SJCRH30 (cell line): Measurements from ENCODE around the gene AKT2. TPM values are rescaled to one million over a fixed set of nuclear protein-coding genes. Genes with fewer than 3 reads are reported as not detected.
A peak's percentile ranks its signal among the peaks of the same experiment; 100 is the strongest.

Experiments used
- DNase-seq, 2 experiments: peaks; one replicate each; pipeline ENCODE4 v3.0.0-alpha.2; 2015 to 2020
- H3K27ac ChIP-seq: fragments of 250-450 bp; sonication (Bioruptor Pico); 2 replicates; pipeline ENCODE4 v1.5.1; 2020; ENCODE audit warnings: mild to moderate bottlenecking, moderate library complexity
- H3K27me3 ChIP-seq: fragments of 250-450 bp; sonication (Bioruptor Pico); 2 replicates; pipeline ENCODE4 v1.5.1; 2020; ENCODE audit warnings: mild to moderate bottlenecking, moderate library complexity
- H3K36me3 ChIP-seq: fragments of 250-450 bp; sonication (Bioruptor Pico); 2 replicates; pipeline ENCODE4 v1.5.1; 2020; ENCODE audit warnings: mild to moderate bottlenecking, moderate library complexity
- H3K4me1 ChIP-seq: fragments of 250-450 bp; sonication (Bioruptor Pico); 2 replicates; pipeline ENCODE4 v1.5.1; 2020; ENCODE audit warnings: mild to moderate bottlenecking, moderate library complexity
- H3K4me3 ChIP-seq: fragments of 250-450 bp; sonication (Bioruptor Pico); 2 replicates; pipeline ENCODE4 v1.5.1; 2020; ENCODE audit warnings: mild to moderate bottlenecking, moderate library complexity
- H3K9me3 ChIP-seq: fragments of 250-450 bp; sonication (Bioruptor Pico); replicated peaks from 2 replicates; pipeline ENCODE4 v1.5.1; 2020; ENCODE audit warnings: mild to moderate bottlenecking, moderate library complexity
- total RNA-seq: library from RNA; depleted of rRNA; stranded (reverse); fragments of >200 nt; shearing (Covaris generic); gene quantifications from 2 replicates; pipeline ENCODE4 v1.2.3, GENCODE V29; 2014

Gene AKT2
- total RNA-seq, 1 experiment from 2014 or later, result 138 TPM

DNA sequence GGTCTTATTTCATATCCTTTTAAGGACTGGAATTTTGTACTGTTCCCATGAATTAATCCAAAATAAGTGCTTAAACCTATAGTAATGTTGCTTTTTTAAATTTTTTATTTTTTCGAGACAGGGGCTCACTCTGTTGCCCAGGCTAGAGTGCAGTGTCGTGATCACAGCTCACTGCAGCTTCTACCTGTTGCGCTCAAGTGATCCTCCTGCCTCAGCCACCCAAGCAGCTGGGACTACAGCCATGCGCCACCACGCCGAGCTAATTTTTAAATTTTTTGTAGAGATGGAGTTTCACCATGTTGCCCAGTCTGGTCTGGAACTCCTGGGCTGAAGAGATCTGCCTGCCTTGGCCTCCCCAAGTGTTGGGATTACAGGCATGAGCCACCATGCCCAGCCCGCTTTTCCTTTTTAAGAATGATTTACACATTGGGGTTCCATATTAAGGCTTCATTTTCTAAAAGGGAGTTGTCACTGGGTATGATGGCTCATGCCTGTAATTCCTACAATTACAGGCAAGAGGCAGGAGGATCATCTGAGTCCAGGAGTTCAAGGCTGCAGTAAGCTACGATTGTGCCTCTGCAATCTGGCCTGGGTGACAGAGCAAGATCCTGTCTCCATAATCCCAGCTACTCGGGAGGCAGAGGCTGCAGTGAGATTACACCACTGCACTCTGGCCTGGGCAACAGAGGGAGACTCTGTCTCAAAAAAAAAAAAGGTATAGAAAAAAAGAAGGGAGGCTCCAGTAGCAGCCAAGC, 28.3 kb upstream of the AKT2 start:
- Histone ChIP-seq H3K36me3 (peaks cover 23% of the 10 kb centered on the region), H3K27ac (no peak overlapping the region), H3K4me1 (no peaks in the 10 kb centered on the region), H3K4me3 (no peak overlapping the region), H3K27me3 (no peaks in the 10 kb centered on the region), H3K9me3 (0 out of 2 replicates have a peak, but pooled peaks cover 4% of the 10 kb centered on the region)
- DNase-seq, result no peak

DNA sequence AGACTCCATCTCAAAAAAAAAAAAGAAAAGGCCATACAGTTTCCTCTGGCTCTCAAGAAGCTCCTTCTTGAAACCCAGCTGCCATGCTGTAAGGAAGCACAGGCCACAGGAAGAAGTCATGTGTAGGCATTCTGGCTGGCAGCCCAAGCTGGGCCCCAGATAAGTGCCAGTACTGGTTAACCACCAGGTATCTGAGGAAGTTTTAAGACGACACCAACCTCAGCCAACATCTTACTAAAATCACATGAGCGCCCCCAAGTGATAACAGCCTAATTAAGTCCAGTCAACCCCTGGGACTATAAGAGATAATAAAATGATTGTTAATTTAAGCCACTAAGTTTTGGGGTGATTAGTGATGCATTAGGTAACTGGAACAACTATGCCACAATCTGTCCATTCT, 27.4 kb upstream of the AKT2 start:
- Histone ChIP-seq H3K27ac (no peak overlapping the region), H3K9me3 (0 out of 2 replicates have a peak, but pooled peaks cover 4% of the 10 kb centered on the region), H3K36me3 (peaks cover 14% of the 10 kb centered on the region), H3K4me1 (no peaks in the 10 kb centered on the region), H3K4me3 (no peak overlapping the region), H3K27me3 (no peaks in the 10 kb centered on the region)
- DNase-seq, result no peak

DNA sequence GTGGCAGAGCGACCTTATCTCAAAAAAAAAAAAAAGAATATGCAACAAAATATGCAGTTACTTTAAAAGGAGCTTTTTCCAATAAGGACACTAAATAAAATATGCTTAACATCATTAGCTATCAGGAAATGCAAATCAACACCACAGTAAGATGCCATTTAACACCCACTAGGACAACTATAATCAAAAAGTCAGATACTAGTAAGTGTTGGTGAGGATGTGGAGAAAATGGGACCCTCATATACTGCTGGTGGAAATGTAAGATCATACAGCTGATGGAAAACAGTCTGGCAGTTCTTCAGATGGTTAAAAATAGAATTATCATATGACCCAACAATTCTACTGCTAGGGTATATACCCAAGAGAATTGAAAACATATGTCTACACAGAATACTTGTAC, 24.5 kb upstream of the AKT2 start:
- Histone ChIP-seq H3K9me3 (0 out of 2 replicates have a peak, but pooled peaks cover under 1% of the 10 kb centered on the region), H3K4me1 (no peaks in the 10 kb centered on the region), H3K27ac (no peak overlapping the region), H3K4me3 (no peak overlapping the region), H3K36me3 (peaks cover 6% of the 10 kb centered on the region), H3K27me3 (no peaks in the 10 kb centered on the region)
- no peak for DNase-seq

DNA sequence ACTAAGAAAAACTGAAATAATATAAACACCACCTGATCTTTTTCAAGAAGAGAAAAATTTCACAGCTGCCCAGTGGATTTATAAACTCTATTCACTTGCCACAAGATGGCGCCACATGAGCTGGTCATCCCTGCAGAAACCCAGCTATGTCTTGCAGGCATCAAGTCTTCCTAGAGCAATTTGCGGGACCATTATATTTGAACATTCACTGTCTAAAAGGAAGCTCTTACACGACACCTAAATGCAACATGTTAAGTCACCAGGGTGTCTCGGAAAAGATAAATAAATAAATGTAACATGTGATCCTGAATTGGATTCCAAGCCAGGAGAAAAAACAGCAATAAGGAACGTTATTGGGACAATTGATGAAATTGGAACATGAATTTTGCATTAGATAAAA, 20.3 kb upstream of the AKT2 start:
- no peak overlapping the region for H3K27ac ChIP-seq
- no peak overlapping the region for H3K4me3 ChIP-seq
- no peaks in the 10 kb centered on the region for H3K9me3 ChIP-seq
- H3K36me3 ChIP-seq, result no peaks in the 10 kb centered on the region
- DNase-seq, result peak; percentile 85 to 95
- no peaks in the 10 kb centered on the region for H3K27me3 ChIP-seq
- no peaks in the 10 kb centered on the region for H3K4me1 ChIP-seq

DNA sequence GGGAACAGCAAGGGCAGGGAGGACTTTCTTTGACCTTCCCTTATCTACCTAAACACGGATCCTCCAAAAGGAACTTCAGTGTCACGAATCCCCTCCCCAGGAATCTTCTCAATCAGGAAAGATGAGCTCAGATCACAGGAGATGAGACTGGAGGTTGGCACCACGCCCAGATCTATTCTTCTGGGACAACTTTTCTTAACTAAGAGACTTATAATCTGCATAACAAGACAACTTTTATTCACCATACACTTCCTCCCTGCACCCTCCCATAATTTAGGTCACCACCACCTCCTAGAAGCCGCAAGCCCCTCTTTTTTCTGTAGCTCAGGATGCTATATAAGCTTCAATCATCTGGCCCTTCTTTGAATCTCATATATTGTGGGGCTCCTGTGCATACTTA, 19.2 kb upstream of the AKT2 start:
- no peak for DNase-seq
- Histone ChIP-seq H3K27ac (no peak overlapping the region), H3K27me3 (no peaks in the 10 kb centered on the region), H3K36me3 (no peaks in the 10 kb centered on the region), H3K4me1 (no peaks in the 10 kb centered on the region), H3K4me3 (no peak overlapping the region), H3K9me3 (no peaks in the 10 kb centered on the region)

DNA sequence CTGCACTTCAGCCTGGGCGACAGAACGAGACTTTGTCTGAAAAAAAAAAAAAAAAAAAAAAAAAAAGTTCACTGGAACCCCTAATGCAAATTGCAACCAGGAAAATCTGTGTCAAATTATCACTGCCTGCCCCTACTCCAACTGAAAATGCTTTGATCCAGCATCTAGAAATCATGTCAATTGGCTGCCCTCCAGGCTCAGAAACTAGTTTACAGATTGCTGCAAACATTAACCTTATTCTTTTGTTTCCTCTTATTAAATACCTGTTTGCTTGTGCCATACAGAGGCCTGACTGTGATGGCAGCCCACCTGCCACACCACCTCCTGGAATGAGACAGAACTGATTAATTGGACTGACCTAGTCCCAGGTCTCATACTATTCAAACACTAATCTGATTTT, 18.6 kb upstream of the AKT2 start:
- Histone ChIP-seq H3K36me3 (no peaks in the 10 kb centered on the region), H3K27ac (no peak overlapping the region), H3K4me3 (no peak overlapping the region), H3K27me3 (no peaks in the 10 kb centered on the region), H3K4me1 (no peaks in the 10 kb centered on the region), H3K9me3 (no peaks in the 10 kb centered on the region)
- DNase-seq, result no peak

DNA sequence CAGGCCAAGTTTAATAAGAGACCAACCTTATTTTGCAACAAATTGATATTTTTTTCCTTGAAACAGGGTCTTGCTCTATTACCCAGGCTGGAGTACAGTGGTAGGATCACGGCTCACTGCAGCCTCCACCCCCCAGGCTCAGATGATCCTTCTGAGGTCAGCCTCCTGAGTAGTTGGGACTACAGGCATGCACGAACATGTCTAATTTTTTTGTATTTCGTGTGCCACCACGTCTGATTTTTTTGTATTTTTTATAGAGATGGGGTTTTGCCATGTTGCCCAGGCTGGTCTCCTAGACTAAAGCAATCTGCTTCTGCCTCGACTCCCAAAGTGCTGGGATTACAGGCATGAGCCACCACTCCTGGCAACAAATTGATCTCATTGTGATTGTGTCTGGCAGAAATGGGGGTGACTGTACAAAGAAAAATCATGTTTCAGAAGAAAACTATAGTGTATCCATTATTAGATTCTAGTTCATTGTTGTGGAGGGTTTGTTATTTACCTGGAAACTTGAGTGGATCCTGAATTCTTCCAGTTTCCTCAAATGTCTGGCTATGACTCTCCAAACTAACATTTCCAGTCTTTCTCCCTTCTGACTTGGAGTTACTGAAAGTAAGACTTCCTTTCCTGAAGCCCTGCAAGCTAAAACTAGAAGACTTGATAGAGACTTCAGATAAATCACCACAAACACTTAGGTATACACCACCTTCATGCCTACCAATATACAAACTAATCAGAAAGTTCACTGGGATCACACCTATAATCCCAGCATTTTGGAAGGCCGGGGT, 17.3 kb upstream of the AKT2 start:
- Histone ChIP-seq H3K4me1 (no peaks in the 10 kb centered on the region), H3K27ac (no peak overlapping the region), H3K4me3 (no peak overlapping the region), H3K27me3 (no peaks in the 10 kb centered on the region), H3K36me3 (no peaks in the 10 kb centered on the region), H3K9me3 (no peaks in the 10 kb centered on the region)
- no peak for DNase-seq

DNA sequence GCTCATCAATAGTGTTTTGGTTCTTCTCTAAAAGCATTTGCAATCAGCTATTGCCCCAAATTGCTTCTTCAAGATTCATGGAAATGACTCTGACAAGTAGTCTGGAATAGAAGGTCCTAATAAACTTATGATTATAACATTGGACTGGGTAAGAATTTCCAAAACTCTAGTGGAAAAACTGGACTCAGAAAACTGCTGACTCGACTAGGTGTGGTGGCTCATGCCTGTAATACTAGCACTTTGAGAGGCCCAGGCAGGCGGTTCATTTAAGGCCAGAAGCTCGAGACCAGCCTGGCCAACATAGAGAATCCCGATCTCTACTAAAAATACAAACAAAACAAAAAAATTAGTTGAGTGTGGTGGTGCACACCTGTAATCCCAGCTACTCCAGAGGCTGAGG, 15.5 kb upstream of the AKT2 start:
- Histone ChIP-seq H3K27me3 (no peaks in the 10 kb centered on the region), H3K4me3 (no peak overlapping the region), H3K27ac (no peak overlapping the region), H3K4me1 (no peaks in the 10 kb centered on the region), H3K36me3 (no peaks in the 10 kb centered on the region), H3K9me3 (no peaks in the 10 kb centered on the region)
- DNase-seq, result no peak

DNA sequence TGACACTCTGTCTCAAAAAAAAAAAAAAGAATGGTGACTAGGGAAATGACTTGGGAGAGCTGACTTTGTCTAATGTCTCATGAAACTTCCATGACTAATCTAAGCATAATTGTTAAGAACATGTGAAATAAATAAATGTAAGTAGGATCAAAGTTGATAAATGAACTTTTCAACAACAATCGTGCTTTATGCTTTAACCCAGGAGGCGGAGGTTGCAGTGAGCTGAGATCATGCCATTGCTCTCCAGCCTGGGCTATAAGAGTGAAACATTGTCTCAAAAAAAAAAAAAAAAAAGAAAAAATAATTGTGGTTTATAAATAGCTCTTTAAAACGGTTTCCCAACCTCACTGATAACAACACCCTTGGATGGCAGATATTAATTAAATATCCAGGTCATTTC, 12.9 kb upstream of the AKT2 start:
- H3K4me3 ChIP-seq, result no peak overlapping the region
- no peaks in the 10 kb centered on the region for H3K36me3 ChIP-seq
- H3K27ac ChIP-seq, result no peak overlapping the region
- H3K27me3 ChIP-seq, result no peaks in the 10 kb centered on the region
- no peak for DNase-seq
- H3K9me3 ChIP-seq, result no peaks in the 10 kb centered on the region
- H3K4me1 ChIP-seq, result no peaks in the 10 kb centered on the region

DNA sequence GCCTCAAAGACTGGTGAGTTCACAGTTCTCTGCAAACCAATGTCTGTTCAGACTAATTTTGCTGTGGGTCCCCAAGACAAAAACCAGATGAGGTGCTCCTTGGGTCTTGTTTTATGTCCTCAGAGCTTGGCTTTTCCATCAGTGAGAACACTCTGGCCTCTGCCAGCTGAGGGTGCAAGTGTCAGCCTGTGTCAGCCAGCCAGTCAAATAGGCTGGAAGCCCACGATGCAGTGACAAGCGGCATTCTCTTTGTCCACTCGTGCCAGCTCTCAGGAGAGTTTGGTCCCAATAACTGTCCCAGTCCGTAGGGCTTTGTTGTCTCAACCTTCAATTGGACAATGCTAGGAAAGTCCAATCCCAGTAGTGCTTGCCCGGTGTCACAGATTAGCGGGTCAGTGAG, 9.4 kb upstream of the AKT2 start:
- no peak overlapping the region for H3K4me3 ChIP-seq
- H3K4me1 ChIP-seq, result no peaks in the 10 kb centered on the region
- no peaks in the 10 kb centered on the region for H3K27me3 ChIP-seq
- H3K9me3 ChIP-seq, result no peaks in the 10 kb centered on the region
- DNase-seq, result no peak
- H3K27ac ChIP-seq, result no peak overlapping the region
- H3K36me3 ChIP-seq, result no peaks in the 10 kb centered on the region

DNA sequence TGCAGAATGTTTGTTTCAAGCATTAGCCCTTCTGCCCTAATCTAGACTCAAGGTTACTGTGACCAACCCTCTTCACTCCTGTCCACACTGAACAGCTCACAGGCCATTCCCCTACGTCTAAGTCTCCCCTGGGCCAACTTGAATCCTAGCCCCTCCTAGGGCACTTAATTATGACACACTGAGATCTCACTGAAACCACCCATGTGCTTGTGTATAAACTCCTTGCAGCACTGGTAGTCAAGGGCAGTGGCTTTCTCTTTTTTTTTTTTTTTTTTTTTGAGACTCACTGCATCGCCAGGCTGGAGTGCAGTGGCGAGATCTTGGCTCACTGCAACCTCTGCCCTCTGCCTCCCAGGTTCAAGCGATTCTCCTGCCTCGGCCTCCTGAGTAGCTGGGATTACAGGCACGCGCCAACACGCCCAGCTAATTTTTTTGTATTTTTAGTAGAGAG, 1.9 kb upstream of the AKT2 start:
- H3K4me1 ChIP-seq, result peaks cover 14% of the 10 kb centered on the region
- H3K27me3 ChIP-seq, result no peaks in the 10 kb centered on the region
- peak in 1 of 2 experiments; percentile 36 for DNase-seq
- no peaks in the 10 kb centered on the region for H3K9me3 ChIP-seq
- H3K4me3 ChIP-seq, result no peak overlapping the region
- H3K36me3 ChIP-seq, result 0 out of 2 replicates have a peak, but pooled peaks cover 2% of the 10 kb centered on the region
- no peak overlapping the region for H3K27ac ChIP-seq

DNA sequence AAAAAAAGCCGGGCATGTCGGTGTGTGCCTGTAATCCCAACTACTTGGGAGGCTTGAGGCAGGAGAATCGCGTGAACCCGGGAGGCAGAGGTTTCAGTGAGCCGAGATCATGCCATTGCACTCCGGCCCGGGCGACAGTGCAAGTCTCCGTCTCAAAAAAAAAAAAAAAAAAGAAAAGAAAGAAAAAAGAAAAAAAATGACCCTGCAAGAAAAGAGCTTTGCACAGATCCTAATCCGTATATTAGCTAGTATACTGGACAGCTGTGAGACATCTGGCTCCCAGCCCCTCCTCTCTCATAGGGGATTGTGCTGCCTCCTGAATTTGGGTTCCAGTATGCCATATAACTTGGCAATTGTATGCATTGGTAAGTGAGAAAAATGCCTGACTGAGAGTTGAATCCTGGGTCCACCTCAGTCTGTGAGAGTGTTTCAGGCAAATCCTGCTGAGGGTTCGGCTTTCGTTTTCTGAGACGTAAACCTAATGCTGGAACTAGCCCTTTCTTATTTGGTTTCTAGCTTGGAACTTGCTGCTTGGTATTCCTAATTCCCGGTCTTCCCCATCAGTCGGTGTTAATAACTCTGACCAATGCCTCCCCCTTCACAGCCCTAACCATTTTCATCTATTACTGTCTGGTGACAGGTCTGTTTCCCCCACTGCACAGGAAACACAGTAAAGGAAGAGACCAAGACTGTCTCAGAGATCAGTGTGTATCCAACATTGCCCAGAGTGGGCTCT, 1.3 kb upstream of the AKT2 start:
- no peak overlapping the region for H3K27ac ChIP-seq
- H3K36me3 ChIP-seq, result 0 out of 2 replicates have a peak, but pooled peaks cover 2% of the 10 kb centered on the region
- no peaks in the 10 kb centered on the region for H3K9me3 ChIP-seq
- DNase-seq, result peak in 1 of 2 experiments; percentile 56
- H3K4me1 ChIP-seq, result peaks cover 14% of the 10 kb centered on the region
- no peaks in the 10 kb centered on the region for H3K27me3 ChIP-seq
- peak overlapping the region; percentile 58 for H3K4me3 ChIP-seq

DNA sequence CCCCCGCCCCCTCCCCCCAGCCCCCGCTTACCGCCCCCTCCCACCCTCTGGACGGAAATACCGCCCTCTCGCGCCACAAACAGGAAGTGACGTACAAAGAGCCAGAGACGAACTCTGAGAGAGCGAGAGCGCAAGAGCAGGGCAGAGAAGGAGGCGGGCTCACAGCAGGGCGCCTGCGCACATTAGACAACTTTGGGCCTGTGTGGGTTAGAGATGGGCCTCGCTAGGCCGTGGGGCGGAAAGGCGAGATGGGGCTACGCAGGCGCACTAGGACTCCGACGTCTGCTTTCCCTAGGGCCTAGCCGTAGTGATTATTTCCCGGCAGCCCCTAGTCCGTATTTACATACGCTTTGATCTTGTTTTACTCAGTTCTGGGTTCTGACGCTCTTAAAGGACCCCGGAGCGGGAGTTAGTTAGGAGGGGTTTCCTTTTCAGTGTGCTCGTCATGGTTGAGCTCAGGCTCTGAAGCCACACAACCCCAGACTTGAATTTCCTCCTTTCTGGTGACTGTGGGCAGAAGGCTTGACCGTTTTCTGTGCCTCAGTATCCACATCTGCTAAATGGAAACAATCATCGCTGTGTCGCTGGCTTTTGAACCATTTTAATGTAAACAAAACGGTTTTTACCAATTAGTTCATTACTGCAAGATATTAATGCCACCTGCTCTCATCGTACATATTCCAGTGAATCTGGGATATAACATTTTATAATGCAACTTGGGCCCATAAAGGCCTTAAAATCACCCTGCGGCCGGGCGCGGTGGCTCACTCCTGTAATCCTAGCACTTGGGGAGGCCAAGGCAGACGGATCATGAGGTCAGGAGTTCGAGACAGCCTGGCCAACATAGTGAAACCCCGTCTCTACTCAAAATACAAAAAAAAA, 449 bp upstream of the AKT2 start:
- Histone ChIP-seq H3K4me3 (peak overlapping the region; percentile 88), H3K27ac (peak overlapping the region; percentile 89), H3K36me3 (0 out of 2 replicates have a peak, but pooled peaks cover 2% of the 10 kb centered on the region), H3K4me1 (peaks cover 14% of the 10 kb centered on the region), H3K9me3 (no peaks in the 10 kb centered on the region), H3K27me3 (no peaks in the 10 kb centered on the region)
- DNase-seq, result peak; percentile 100

DNA sequence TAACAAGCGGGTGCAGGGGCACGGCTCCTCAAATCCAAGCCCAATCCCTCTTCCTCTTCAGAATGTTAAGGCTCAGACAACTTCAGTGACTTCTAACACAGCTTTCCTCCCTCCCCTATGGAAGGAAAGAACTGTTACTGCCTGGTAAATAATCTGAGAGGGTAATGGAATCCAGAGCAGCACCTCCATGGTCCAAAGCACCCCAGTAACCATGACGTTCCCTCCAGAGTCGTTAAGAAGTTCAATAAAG, 969 bp downstream of the AKT2 start:
- no peaks in the 10 kb centered on the region for H3K27me3 ChIP-seq
- peak overlapping the region; percentile 88 for H3K4me3 ChIP-seq
- peaks cover 14% of the 10 kb centered on the region for H3K4me1 ChIP-seq
- no peak for DNase-seq
- no peaks in the 10 kb centered on the region for H3K9me3 ChIP-seq
- peak overlapping the region; percentile 89 for H3K27ac ChIP-seq
- H3K36me3 ChIP-seq, result 0 out of 2 replicates have a peak, but pooled peaks cover 2% of the 10 kb centered on the region
